HEK293 (cell line): ENCODE results near the gene CWC25.

Source experiments
- ELK4 ChIP-seq: IDR thresholded peaks from 2 replicates; pipeline ENCODE4 v1.6.1; 2011; ENCODE audit warnings: mild to moderate bottlenecking, low read depth, low read length, borderline replicate concordance
- GFI1B ChIP-seq: fragments of 450-650 bp; formaldehyde crosslinking; IDR thresholded peaks from 2 replicates; pipeline ENCODE4 v1.5.1; 2016; ENCODE audit warnings: missing biosample characterization, missing genetic modification characterization
- REPIN1 ChIP-seq: fragments of 450-650 bp; formaldehyde crosslinking; IDR thresholded peaks from 2 replicates; pipeline ENCODE4 v1.5.1; 2017; ENCODE audit warnings: missing biosample characterization, missing genetic modification characterization, low read depth
- ZBTB44 ChIP-seq: fragments of 450-650 bp; IDR thresholded peaks from 2 replicates; pipeline ENCODE4 v1.5.1; 2018; ENCODE audit warnings: missing biosample characterization, mild to moderate bottlenecking, missing genetic modification characterization
- ZBTB7A ChIP-seq: fragments of 450-650 bp; formaldehyde crosslinking; IDR thresholded peaks from 2 replicates; pipeline ENCODE4 v1.5.1; 2016; ENCODE audit warnings: low read depth, missing biosample characterization, missing genetic modification characterization
- ZEB2 ChIP-seq: fragments of 450-650 bp; formaldehyde crosslinking; IDR thresholded peaks from 2 replicates; pipeline ENCODE4 v1.5.1; 2016; ENCODE audit warnings: missing biosample characterization, missing genetic modification characterization
- ZFP3 ChIP-seq: fragments of 450-650 bp; formaldehyde crosslinking; IDR thresholded peaks from 2 replicates; pipeline ENCODE4 v1.5.1; 2016; ENCODE audit warnings: low read depth, missing biosample characterization, missing genetic modification characterization
- ZNF121 ChIP-seq: fragments of 450-650 bp; formaldehyde crosslinking; IDR thresholded peaks from 2 replicates; pipeline ENCODE4 v1.5.1; 2016; ENCODE audit warnings: missing biosample characterization, missing genetic modification characterization
- ZNF169 ChIP-seq: fragments of 450-650 bp; formaldehyde crosslinking; IDR thresholded peaks from 2 replicates; pipeline ENCODE4 v1.5.1; 2016; ENCODE audit warnings: missing biosample characterization, missing genetic modification characterization
- ZNF521 ChIP-seq: fragments of 450-650 bp; formaldehyde crosslinking; IDR thresholded peaks from 2 replicates; pipeline ENCODE4 v1.5.1; 2017; ENCODE audit warnings: missing biosample characterization, mild to moderate bottlenecking, missing genetic modification characterization
- ZNF571 ChIP-seq: fragments of 450-650 bp; formaldehyde crosslinking; IDR thresholded peaks from 2 replicates; pipeline ENCODE4 v1.5.0; 2017; ENCODE audit warnings: missing biosample characterization, missing genetic modification characterization
- ZNF580 ChIP-seq: fragments of 450-650 bp; formaldehyde crosslinking; IDR thresholded peaks from 2 replicates; pipeline ENCODE4 v1.5.1; 2016; ENCODE audit warnings: missing biosample characterization, missing genetic modification characterization
- ZNF660 ChIP-seq: fragments of 450-650 bp; IDR thresholded peaks from 2 replicates; pipeline ENCODE4 v1.5.1; 2018; ENCODE audit warnings: missing biosample characterization, mild to moderate bottlenecking, missing genetic modification characterization
- ZNF677 ChIP-seq: fragments of 450-650 bp; IDR thresholded peaks from 2 replicates; pipeline ENCODE4 v1.5.0; 2018; ENCODE audit warnings: missing biosample characterization, mild to moderate bottlenecking, missing genetic modification characterization, moderate library complexity
- ZNF701 ChIP-seq: fragments of 450-650 bp; formaldehyde crosslinking; IDR thresholded peaks from 2 replicates; pipeline ENCODE4 v1.5.1; 2016; ENCODE audit warnings: missing biosample characterization, missing genetic modification characterization
- ZNF777 ChIP-seq: fragments of 450-650 bp; formaldehyde crosslinking; IDR thresholded peaks from 2 replicates; pipeline ENCODE4 v1.5.1; 2017; ENCODE audit warnings: missing biosample characterization, missing genetic modification characterization, borderline replicate concordance
- ZNF792 ChIP-seq: fragments of 450-650 bp; formaldehyde crosslinking; IDR thresholded peaks from 2 replicates; pipeline ENCODE4 v1.5.1; 2016; ENCODE audit warnings: missing biosample characterization, missing genetic modification characterization
- ZNF843 ChIP-seq: fragments of 450-650 bp; formaldehyde crosslinking; IDR thresholded peaks from 2 replicates; pipeline ENCODE4 v1.5.1; 2016; ENCODE audit warnings: missing biosample characterization, missing genetic modification characterization
- ZXDB ChIP-seq: fragments of 450-650 bp; formaldehyde crosslinking; IDR thresholded peaks from 2 replicates; pipeline ENCODE4 v1.5.1; 2016; ENCODE audit warnings: missing biosample characterization, missing genetic modification characterization
- TF ChIP-seq, protein P1 (sequence below): fragments of 450-650 bp; formaldehyde crosslinking; IDR thresholded peaks from 2 replicates; pipeline ENCODE4 v1.5.1; 2016; ENCODE audit warnings: missing biosample characterization, missing genetic modification characterization
- TF ChIP-seq, protein P2 (sequence below): fragments of 450-650 bp; formaldehyde crosslinking; IDR thresholded peaks from 2 replicates; pipeline ENCODE4 v1.5.1; 2016; ENCODE audit warnings: missing biosample characterization, missing genetic modification characterization
- TF ChIP-seq, protein P3 (sequence below): fragments of 450-650 bp; formaldehyde crosslinking; IDR thresholded peaks from 2 replicates; pipeline ENCODE4 v1.5.1; 2016; ENCODE audit warnings: missing biosample characterization, missing genetic modification characterization
- TF ChIP-seq, protein P4 (sequence below): fragments of 450-650 bp; formaldehyde crosslinking; IDR thresholded peaks from 2 replicates; pipeline ENCODE4 v1.5.1; 2016; ENCODE audit warnings: missing biosample characterization, missing genetic modification characterization, borderline replicate concordance
- TF ChIP-seq, protein P5 (sequence below): fragments of 450-650 bp; formaldehyde crosslinking; IDR thresholded peaks from 2 replicates; pipeline ENCODE4 v1.5.1; 2016; ENCODE audit warnings: missing biosample characterization, missing genetic modification characterization
- TF ChIP-seq, protein P6 (sequence below): fragments of 450-650 bp; formaldehyde crosslinking; IDR thresholded peaks from 2 replicates; pipeline ENCODE4 v1.5.1; 2016; ENCODE audit warnings: missing biosample characterization, missing genetic modification characterization

CWC25 gene

DNA sequence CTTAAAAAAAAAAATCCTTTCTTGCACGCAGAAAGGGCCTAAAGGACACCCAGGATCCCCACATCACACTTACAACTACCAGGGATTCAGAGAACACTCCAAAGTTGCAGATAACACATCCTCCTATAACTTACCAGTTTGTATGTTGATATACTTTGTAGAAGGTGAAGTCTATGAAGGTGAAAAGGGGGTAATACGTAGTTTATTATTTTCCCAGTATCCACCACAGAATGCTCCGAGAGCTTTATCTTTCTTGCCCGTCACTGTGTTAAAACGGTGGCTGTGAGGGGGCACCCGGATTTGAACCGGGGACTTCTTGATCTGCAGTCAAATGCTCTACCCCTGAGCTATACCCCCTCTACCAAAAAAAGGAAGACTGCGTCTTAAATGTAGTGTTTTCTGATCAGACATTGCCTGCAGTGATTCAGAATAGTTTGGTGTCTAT lies 36.3 kb upstream of the CWC25 start (continued):
- TF ChIP-seq ZNF777 (tag by site-specific recombination) (no peak), ZNF792 (no peak), ZNF677 (no peak), ZNF701 (tag by site-specific recombination) (no peak), ZFP3 (no peak), ZNF169 (tag by site-specific recombination) (no peak), ZBTB7A (tag by site-specific recombination) (no peak), ZEB2 (tag by site-specific recombination) (peak; percentile 90), REPIN1 (tag by site-specific recombination) (no peak), ELK4 (no peak), ZNF580 (peak; percentile 31), ZNF843 (tag by site-specific recombination) (0 out of 2 replicates have a peak, but pooled peaks have one; percentile 43), ZXDB (peak; percentile 25; the same call in 1 of the 2 replicates), ZBTB44 (tag by site-specific recombination) (peak; percentile 63), ZNF121 (tag by site-specific recombination) (no peak), ZNF660 (tag by site-specific recombination) (peak; percentile 91), ZNF521 (no peak), ZNF571 (tag by site-specific recombination) (no peak), GFI1B (no peak; the same call in 1 of the 2 replicates)
- TF ChIP-seq, protein P1, sequence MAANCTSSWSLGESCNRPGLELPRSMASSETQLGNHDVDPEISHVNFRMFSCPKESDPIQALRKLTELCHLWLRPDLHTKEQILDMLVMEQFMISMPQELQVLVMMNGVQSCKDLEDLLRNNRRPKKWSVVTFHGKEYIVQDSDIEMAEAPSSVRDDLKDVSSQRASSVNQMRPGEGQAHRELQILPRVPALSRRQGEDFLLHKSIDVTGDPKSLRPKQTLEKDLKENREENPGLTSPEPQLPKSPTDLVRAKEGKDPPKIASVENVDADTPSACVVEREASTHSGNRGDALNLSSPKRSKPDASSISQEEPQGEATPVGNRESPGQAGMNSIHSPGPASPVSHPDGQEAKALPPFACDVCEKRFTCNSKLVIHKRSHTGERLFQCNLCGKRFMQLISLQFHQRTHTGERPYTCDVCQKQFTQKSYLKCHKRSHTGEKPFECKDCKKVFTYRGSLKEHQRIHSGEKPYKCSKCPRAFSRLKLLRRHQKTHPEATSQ (tag by site-specific recombination): no peak
- TF ChIP-seq, protein P2, sequence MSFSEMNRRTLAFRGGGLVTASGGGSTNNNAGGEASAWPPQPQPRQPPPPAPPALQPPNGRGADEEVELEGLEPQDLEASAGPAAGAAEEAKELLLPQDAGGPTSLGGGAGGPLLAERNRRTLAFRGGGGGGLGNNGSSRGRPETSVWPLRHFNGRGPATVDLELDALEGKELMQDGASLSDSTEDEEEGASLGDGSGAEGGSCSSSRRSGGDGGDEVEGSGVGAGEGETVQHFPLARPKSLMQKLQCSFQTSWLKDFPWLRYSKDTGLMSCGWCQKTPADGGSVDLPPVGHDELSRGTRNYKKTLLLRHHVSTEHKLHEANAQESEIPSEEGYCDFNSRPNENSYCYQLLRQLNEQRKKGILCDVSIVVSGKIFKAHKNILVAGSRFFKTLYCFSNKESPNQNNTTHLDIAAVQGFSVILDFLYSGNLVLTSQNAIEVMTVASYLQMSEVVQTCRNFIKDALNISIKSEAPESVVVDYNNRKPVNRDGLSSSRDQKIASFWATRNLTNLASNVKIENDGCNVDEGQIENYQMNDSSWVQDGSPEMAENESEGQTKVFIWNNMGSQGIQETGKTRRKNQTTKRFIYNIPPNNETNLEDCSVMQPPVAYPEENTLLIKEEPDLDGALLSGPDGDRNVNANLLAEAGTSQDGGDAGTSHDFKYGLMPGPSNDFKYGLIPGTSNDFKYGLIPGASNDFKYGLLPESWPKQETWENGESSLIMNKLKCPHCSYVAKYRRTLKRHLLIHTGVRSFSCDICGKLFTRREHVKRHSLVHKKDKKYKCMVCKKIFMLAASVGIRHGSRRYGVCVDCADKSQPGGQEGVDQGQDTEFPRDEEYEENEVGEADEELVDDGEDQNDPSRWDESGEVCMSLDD (tag by site-specific recombination): no peak
- TF ChIP-seq, protein P3, sequence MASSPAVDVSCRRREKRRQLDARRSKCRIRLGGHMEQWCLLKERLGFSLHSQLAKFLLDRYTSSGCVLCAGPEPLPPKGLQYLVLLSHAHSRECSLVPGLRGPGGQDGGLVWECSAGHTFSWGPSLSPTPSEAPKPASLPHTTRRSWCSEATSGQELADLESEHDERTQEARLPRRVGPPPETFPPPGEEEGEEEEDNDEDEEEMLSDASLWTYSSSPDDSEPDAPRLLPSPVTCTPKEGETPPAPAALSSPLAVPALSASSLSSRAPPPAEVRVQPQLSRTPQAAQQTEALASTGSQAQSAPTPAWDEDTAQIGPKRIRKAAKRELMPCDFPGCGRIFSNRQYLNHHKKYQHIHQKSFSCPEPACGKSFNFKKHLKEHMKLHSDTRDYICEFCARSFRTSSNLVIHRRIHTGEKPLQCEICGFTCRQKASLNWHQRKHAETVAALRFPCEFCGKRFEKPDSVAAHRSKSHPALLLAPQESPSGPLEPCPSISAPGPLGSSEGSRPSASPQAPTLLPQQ: 0 out of 2 replicates have a peak, but pooled peaks have one; percentile 22
- TF ChIP-seq, protein P4, sequence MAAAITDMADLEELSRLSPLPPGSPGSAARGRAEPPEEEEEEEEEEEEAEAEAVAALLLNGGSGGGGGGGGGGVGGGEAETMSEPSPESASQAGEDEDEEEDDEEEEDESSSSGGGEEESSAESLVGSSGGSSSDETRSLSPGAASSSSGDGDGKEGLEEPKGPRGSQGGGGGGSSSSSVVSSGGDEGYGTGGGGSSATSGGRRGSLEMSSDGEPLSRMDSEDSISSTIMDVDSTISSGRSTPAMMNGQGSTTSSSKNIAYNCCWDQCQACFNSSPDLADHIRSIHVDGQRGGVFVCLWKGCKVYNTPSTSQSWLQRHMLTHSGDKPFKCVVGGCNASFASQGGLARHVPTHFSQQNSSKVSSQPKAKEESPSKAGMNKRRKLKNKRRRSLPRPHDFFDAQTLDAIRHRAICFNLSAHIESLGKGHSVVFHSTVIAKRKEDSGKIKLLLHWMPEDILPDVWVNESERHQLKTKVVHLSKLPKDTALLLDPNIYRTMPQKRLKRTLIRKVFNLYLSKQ (tag by site-specific recombination): no peak
- TF ChIP-seq, protein P5, sequence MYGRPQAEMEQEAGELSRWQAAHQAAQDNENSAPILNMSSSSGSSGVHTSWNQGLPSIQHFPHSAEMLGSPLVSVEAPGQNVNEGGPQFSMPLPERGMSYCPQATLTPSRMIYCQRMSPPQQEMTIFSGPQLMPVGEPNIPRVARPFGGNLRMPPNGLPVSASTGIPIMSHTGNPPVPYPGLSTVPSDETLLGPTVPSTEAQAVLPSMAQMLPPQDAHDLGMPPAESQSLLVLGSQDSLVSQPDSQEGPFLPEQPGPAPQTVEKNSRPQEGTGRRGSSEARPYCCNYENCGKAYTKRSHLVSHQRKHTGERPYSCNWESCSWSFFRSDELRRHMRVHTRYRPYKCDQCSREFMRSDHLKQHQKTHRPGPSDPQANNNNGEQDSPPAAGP: peak; percentile 41; the same call in 1 of the 2 replicates
- TF ChIP-seq, protein P6, sequence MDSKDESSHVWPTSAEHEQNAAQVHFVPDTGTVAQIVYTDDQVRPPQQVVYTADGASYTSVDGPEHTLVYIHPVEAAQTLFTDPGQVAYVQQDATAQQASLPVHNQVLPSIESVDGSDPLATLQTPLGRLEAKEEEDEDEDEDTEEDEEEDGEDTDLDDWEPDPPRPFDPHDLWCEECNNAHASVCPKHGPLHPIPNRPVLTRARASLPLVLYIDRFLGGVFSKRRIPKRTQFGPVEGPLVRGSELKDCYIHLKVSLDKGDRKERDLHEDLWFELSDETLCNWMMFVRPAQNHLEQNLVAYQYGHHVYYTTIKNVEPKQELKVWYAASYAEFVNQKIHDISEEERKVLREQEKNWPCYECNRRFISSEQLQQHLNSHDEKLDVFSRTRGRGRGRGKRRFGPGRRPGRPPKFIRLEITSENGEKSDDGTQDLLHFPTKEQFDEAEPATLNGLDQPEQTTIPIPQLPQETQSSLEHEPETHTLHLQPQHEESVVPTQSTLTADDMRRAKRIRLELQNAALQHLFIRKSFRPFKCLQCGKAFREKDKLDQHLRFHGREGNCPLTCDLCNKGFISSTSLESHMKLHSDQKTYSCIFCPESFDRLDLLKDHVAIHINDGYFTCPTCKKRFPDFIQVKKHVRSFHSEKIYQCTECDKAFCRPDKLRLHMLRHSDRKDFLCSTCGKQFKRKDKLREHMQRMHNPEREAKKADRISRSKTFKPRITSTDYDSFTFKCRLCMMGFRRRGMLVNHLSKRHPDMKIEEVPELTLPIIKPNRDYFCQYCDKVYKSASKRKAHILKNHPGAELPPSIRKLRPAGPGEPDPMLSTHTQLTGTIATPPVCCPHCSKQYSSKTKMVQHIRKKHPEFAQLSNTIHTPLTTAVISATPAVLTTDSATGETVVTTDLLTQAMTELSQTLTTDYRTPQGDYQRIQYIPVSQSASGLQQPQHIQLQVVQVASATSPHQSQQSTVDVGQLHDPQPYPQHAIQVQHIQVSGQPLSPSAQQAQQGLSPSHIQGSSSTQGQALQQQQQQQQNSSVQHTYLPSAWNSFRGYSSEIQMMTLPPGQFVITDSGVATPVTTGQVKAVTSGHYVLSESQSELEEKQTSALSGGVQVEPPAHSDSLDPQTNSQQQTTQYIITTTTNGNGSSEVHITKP (tag by site-specific recombination): peak; percentile 65
